HG02852 (cell line): ENCODE data around the gene DHX15.

Source experiments
- ATAC-seq: cut with Tn5 transposase; IDR thresholded peaks from one replicate; pipeline ENCODE4 v1.9.1; 2021; ENCODE audit warnings: mild to moderate bottlenecking, moderate library complexity; ENCODE audit not compliant: unreplicated experiment

DHX15 gene

GRCh38 chr4:24495388-24495787, 89.0 kb downstream of the DHX15 start:
- ATAC-seq: no peak

GRCh38 chr4:24489870-24490269, 94.5 kb downstream of the DHX15 start:
- ATAC-seq: no peak

GRCh38 chr4:24488399-24489164, 95.8 kb downstream of the DHX15 start:
- peak; percentile 93 for ATAC-seq

GRCh38 chr4:24482871-24483270, 101.5 kb downstream of the DHX15 start:
- no peak for ATAC-seq

GRCh38 chr4:24477919-24478318, 106.4 kb downstream of the DHX15 start:
- no peak for ATAC-seq
